ENCODE results near the gene KICS2. TPM values are rescaled to one million over a fixed set of nuclear protein-coding genes. Genes with fewer than 3 reads are reported as not detected.

KICS2 gene
- total RNA-seq, 1 donor from 2014 or later, result 6.7 TPM

Small RNA genes lying within 50 kb of the gene (small RNA-seq; reads per million reads assigned to genes)
- gene RNU5A-7P, result not detected
- gene RNU6-1009P, result not detected

Other genes starting within 250 kb of the KICS2 start
- not detected for gene C12orf56, start 168.5 kb upstream of the KICS2 start, total RNA-seq
- 72.7 TPM for gene XPOT, start 182.1 kb upstream of the KICS2 start, total RNA-seq
- gene TBK1, start 229.8 kb upstream of the KICS2 start, total RNA-seq, result 42.6 TPM

All from occipital lobe (tissue), 2 donors.